ENCODE measurements around the gene PRDM15. TPM values are rescaled to one million over a fixed set of nuclear protein-coding genes. Genes with fewer than 3 reads are reported as not detected.

PRDM15 gene
- total RNA-seq, 1 experiment from 2014 or later: 9.9 TPM

DNA sequence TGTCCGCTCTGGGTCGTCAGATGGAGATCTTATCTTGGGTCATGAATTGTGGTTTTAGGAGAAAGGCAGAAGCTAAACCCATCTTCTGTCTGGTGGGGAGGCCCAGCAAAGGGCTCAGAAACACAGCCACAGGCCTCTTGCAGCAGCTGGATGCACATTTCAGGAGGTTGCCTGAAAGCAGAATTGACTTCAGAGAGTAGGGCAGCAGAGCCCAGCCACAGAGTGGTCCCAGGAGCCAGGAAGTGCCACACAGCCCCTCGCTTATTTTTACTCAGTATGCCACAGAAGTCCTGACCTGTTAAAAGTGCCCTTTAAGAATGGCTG is 104.0 kb downstream of the PRDM15 start:
- Histone ChIP-seq H3K23ac (ENCODE audit: insufficient read length, low read depth, low read length) (no peak overlapping the region), H2BK12ac (ENCODE audit: insufficient read length, low read depth, low read length) (no peak overlapping the region), H4K20me1 (ENCODE audit: control insufficient read depth, insufficient read depth, insufficient read length) (no peaks in the 10 kb centered on the region), H3K14ac (ENCODE audit: insufficient read depth, low read length) (no peak overlapping the region), H3K23me2 (ENCODE audit: insufficient read length, low read depth, low read length, poor library complexity, severe bottlenecking) (no peaks in the 10 kb centered on the region), H3K27ac (ENCODE audit: insufficient read length, low read depth, low read length) (no peak overlapping the region), H3K79me2 (ENCODE audit: insufficient read depth, low read length) (no peaks in the 10 kb centered on the region), H2AFZ (ENCODE audit: low read length) (no peak overlapping the region), H4K91ac (ENCODE audit: insufficient read length, low read depth, low read length) (no peak overlapping the region), H3K9me3 (ENCODE audit: control insufficient read depth, low read depth, low read length) (no peaks in the 10 kb centered on the region), H3K79me1 (ENCODE audit: insufficient read depth, low read depth, low read length, poor library complexity, severe bottlenecking) (no peaks in the 10 kb centered on the region), H2BK5ac (ENCODE audit: insufficient read length, low read length) (no peak overlapping the region), H2AK5ac (ENCODE audit: insufficient read length, low read length) (no peak overlapping the region), H2BK15ac (ENCODE audit: low read depth, low read length) (no peak overlapping the region), H3K4ac (ENCODE audit: low read depth, low read length) (no peak overlapping the region), H3K9ac (ENCODE audit: extremely low read depth, insufficient read length, low read length) (no peak overlapping the region), H3K4me1 (ENCODE audit: insufficient read depth, low read length) (no peaks in the 10 kb centered on the region), H2BK120ac (ENCODE audit: low read depth, low read length, poor library complexity, severe bottlenecking) (no peak overlapping the region), H3K18ac (ENCODE audit: insufficient read length, low read depth, low read length) (no peak overlapping the region), H3K4me2 (ENCODE audit: insufficient read depth, insufficient read length, low read length) (no peak overlapping the region), H4K5ac (ENCODE audit: insufficient read length, low read depth, low read length) (no peak overlapping the region), H2BK20ac (ENCODE audit: low read depth, low read length, poor library complexity, severe bottlenecking) (no peak overlapping the region), H3K27me3 (ENCODE audit: insufficient read depth, low read length) (peaks cover 15% of the 10 kb centered on the region; the same call in 1 of the 2 replicates), H3T11ph (ENCODE audit: low read length) (no peak overlapping the region), H3K56ac (ENCODE audit: insufficient read length, low read depth, low read length) (no peak overlapping the region), H4K8ac (replicated peaks; ENCODE audit: insufficient read length, low read depth, low read length) (no peak overlapping the region)
- TF ChIP-seq, protein P1, sequence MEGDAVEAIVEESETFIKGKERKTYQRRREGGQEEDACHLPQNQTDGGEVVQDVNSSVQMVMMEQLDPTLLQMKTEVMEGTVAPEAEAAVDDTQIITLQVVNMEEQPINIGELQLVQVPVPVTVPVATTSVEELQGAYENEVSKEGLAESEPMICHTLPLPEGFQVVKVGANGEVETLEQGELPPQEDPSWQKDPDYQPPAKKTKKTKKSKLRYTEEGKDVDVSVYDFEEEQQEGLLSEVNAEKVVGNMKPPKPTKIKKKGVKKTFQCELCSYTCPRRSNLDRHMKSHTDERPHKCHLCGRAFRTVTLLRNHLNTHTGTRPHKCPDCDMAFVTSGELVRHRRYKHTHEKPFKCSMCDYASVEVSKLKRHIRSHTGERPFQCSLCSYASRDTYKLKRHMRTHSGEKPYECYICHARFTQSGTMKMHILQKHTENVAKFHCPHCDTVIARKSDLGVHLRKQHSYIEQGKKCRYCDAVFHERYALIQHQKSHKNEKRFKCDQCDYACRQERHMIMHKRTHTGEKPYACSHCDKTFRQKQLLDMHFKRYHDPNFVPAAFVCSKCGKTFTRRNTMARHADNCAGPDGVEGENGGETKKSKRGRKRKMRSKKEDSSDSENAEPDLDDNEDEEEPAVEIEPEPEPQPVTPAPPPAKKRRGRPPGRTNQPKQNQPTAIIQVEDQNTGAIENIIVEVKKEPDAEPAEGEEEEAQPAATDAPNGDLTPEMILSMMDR (conservative IDR thresholded peaks at IDR 0.05): no peak
- H3K4me3 Mint-ChIP-seq: no peak overlapping the region
- DNase-seq: no peak
- peaks cover 29 to 41% of the 10 kb centered on the region in 2 experiments for H3K4me1 Mint-ChIP-seq
- WGBS (ENCODE audit: extremely low coverage, insufficient read length, low lambda C conversion rate): no CpG with 5 or more reads among the region's 3 CpGs
- no peak overlapping the region for H3K27ac Mint-ChIP-seq
- H3K27me3 Mint-ChIP-seq (ENCODE audit: low read depth): peaks cover 55% of the 10 kb centered on the region
- H3K36me3 Mint-ChIP-seq (ENCODE audit: insufficient read depth in 1 of 3, low read depth in 3 of 3): no peaks in the 10 kb centered on the region
- no peaks in the 10 kb centered on the region; a peak in 2 of 5 replicates for H3K9me3 Mint-ChIP-seq

Measured in H9 (cell line).